Measurements from ENCODE around the gene COASY. TPM values are rescaled to one million over a fixed set of nuclear protein-coding genes. Genes with fewer than 3 reads are reported as not detected.
A peak's percentile ranks its signal among the peaks of the same experiment; 100 is the strongest.

Gene COASY
- polyA plus RNA-seq, 1 of the 3 experiments (the other 2 are of a cell fraction), result 69.4 TPM

DNA sequence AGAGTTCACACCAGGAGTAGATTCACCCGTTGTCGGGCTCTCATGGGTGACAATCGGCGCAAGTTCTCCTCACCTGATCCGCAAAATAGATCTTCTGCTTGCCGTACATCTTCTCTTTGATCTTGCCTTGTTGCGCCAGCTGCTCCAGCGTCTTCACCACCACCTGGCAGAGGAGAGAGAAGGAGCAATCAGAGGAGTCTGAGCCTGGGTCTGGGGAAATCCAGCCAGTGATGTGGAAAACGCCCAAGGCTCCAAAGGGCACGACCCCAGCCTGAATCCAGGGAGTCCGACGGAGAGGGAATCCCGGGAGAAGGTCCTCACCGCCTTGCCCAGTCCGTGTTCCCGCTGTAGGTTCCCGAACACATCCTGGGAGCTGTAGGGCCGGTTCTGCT is 15.2 kb downstream of the COASY start:
- POLR2A ChIA-PET, result interaction anchor here (0.6 to 3.1 kb wide), 10 partner anchors 8 to 133 kb away, joined by 3 to 63 read pairs (median 4); partner anchors contain the start of genes CNTNAP1, MLX, PLEKHH3 and RETREG3
- Histone ChIP-seq H3K4me3 (ENCODE audit: low read depth in 2 of 2, low read length in 1 of 2) (peak overlapping the region; percentile 77 to 91), H3F3A (replicated peaks; ENCODE audit: insufficient read depth) (peaks cover 38% of the 10 kb centered on the region), H3K9me2 (no peaks in the 10 kb centered on the region), H3K79me2 (ENCODE audit: insufficient read depth) (peaks cover 58% of the 10 kb centered on the region), H2AFZ (ENCODE audit: low read depth) (no peak overlapping the region), H4K20me1 (ENCODE audit: insufficient read depth) (no peaks in the 10 kb centered on the region), H3K27ac (ENCODE audit: low read depth in 2 of 2, low read length in 1 of 2) (peak overlapping the region; percentile 38 to 41), H3K4me1 (ENCODE audit: control insufficient read depth in 1 of 2, insufficient read depth in 2 of 2, low read depth in 1 of 2, low read length in 1 of 2) (peaks cover 7 to 8% of the 10 kb centered on the region in 2 experiments; a peak in 2 of 4 replicates), H3K4me2 (peak overlapping the region; percentile 95), H3K36me3 (replicated peaks in 1 of 2; ENCODE audit: control insufficient read depth in 1 of 2, insufficient read depth in 2 of 2, low read length in 1 of 2) (peaks cover 32 to 42% of the 10 kb centered on the region in 2 experiments), H3K27me3 (ENCODE audit: insufficient read depth) (no peaks in the 10 kb centered on the region), H3K9ac (peak overlapping the region; percentile 87), H3K9me3 (no peaks in the 10 kb centered on the region)
- DNase-seq, result no peak
- no peak for TF ChIP-seq TAF1 (IDR thresholded peaks at IDR 0.05; ENCODE audit: borderline replicate concordance, low read depth, low read length)
- TF ChIP-seq, protein P1, sequence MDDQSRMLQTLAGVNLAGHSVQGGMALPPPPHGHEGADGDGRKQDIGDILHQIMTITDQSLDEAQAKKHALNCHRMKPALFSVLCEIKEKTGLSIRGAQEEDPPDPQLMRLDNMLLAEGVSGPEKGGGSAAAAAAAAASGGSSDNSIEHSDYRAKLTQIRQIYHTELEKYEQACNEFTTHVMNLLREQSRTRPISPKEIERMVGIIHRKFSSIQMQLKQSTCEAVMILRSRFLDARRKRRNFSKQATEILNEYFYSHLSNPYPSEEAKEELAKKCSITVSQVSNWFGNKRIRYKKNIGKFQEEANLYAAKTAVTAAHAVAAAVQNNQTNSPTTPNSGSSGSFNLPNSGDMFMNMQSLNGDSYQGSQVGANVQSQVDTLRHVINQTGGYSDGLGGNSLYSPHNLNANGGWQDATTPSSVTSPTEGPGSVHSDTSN (IDR thresholded peaks at IDR 0.05), result no peak
- TF ChIP-seq, protein P2, sequence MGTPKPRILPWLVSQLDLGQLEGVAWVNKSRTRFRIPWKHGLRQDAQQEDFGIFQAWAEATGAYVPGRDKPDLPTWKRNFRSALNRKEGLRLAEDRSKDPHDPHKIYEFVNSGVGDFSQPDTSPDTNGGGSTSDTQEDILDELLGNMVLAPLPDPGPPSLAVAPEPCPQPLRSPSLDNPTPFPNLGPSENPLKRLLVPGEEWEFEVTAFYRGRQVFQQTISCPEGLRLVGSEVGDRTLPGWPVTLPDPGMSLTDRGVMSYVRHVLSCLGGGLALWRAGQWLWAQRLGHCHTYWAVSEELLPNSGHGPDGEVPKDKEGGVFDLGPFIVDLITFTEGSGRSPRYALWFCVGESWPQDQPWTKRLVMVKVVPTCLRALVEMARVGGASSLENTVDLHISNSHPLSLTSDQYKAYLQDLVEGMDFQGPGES (IDR thresholded peaks at IDR 0.05; ENCODE audit: low read depth, low read length), result no peak
- no peak for TF ChIP-seq NFIC (IDR thresholded peaks at IDR 0.05; ENCODE audit: borderline replicate concordance)
- TF ChIP-seq RFX5 (IDR thresholded peaks at IDR 0.05; ENCODE audit: low read length), result no peak
- no peak for TF ChIP-seq GATA2 (CRISPR knock-in tag; IDR thresholded peaks at IDR 0.05)
- TF ChIP-seq, protein P3, sequence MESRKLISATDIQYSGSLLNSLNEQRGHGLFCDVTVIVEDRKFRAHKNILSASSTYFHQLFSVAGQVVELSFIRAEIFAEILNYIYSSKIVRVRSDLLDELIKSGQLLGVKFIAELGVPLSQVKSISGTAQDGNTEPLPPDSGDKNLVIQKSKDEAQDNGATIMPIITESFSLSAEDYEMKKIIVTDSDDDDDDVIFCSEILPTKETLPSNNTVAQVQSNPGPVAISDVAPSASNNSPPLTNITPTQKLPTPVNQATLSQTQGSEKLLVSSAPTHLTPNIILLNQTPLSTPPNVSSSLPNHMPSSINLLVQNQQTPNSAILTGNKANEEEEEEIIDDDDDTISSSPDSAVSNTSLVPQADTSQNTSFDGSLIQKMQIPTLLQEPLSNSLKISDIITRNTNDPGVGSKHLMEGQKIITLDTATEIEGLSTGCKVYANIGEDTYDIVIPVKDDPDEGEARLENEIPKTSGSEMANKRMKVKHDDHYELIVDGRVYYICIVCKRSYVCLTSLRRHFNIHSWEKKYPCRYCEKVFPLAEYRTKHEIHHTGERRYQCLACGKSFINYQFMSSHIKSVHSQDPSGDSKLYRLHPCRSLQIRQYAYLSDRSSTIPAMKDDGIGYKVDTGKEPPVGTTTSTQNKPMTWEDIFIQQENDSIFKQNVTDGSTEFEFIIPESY (IDR thresholded peaks at IDR 0.05; ENCODE audit: borderline replicate concordance, low read depth), result no peak
- TF ChIP-seq NRF1 (IDR thresholded peaks at IDR 0.05; ENCODE audit: low read depth, low read length), result no peak
- no peak for TF ChIP-seq GABPA (IDR thresholded peaks at IDR 0.05; ENCODE audit: low read depth)
- no peak for TF ChIP-seq EZH2phosphoT487 (IDR thresholded peaks at IDR 0.05; ENCODE audit: borderline replicate concordance, low read depth)
- WGBS (ENCODE audit: low lambda C conversion rate), result 4% methylated on average over 14 of the region's 18 CpGs
- CTCF ChIA-PET, result interaction anchor here (0.7 to 8.3 kb wide), 24 partner anchors 9 to 219 kb away, joined by 3 to 221 read pairs (median 14); partner anchors contain the start of genes CCR10, CNTNAP1, MLX and PLEKHH3
